ENCODE results near the gene SAPCD1.

DNA sequence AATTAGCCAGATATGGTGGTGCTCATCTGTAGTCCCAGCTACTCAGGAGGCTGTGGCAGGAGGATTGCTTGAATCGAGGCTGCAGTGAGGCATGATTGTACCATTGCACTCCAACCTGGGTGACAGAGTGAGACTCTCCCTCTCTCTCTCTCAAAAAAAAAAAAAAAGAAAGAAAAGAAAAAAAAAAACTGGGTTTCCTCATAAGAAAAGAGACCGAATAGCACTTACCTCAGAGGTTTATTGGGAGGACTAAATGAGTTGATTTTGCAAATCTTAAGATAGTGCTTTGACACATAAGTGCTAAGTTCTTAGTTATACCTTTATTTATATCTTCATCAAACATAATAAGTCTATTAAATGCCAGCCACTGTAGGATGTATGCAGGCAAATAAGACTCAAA, 8.4 kb downstream of the SAPCD1 start:
- no peak for TF ChIP-seq FOXA1 (IDR thresholded peaks at IDR 0.05)
- TF ChIP-seq SP1 (IDR thresholded peaks at IDR 0.05) = no peak
- TF ChIP-seq HDGF (IDR thresholded peaks at IDR 0.05; ENCODE audit: borderline replicate concordance) = no peak
- TF ChIP-seq BHLHE40 (IDR thresholded peaks at IDR 0.05; ENCODE audit: borderline replicate concordance) = no peak
- no peak for TF ChIP-seq FOXK2 (IDR thresholded peaks at IDR 0.05)
